H1 (cell line): ENCODE results near the gene MMP28. TPM values are rescaled to one million over a fixed set of nuclear protein-coding genes. Genes with fewer than 3 reads are reported as not detected.
A peak's percentile ranks its signal among the peaks of the same experiment; 100 is the strongest.

Experiments used
- CTCF ChIA-PET: fragments of 300-600 bp; sonication (Branson Sonifier 250); formaldehyde crosslinking; loops from one replicate; lab custom pipeline; 2021; ENCODE audit not compliant: partially characterized antibody; lab: Charles Lee
- POLR2A ChIA-PET: fragments of 300-600 bp; sonication (Branson Sonifier 250); formaldehyde crosslinking; loops from one replicate; lab custom pipeline; 2021; ENCODE audit warnings: inconsistent platforms; ENCODE audit not compliant: partially characterized antibody; lab: Charles Lee
- DNase-seq, 2 experiments: peaks; one replicate each; pipeline versions ENCODE4 v3.0.0 to v3.0.0-alpha.2; 2010 to 2022; ENCODE audit warnings: low spot score in 2 of 2, low read depth in 1 of 2, mixed read lengths in 1 of 2
- FAIRE-seq: peaks from 2 replicates; lab custom pipeline; 2011; peaks lifted over from hg19 to GRCh38; lab: Jason Lieb, UNC
- H2AFZ ChIP-seq: 2 replicates; pipeline ENCODE4 v1.8.1; 2012; ENCODE audit warnings: low read length, inconsistent platforms
- H2AK5ac ChIP-seq: 2 replicates; pipeline ENCODE4 v1.6.1; 2013; ENCODE audit warnings: low read depth, low read length
- H2BK120ac ChIP-seq: replicated peaks from 2 replicates; pipeline ENCODE3; 2013; ENCODE audit warnings: low read depth, low read length, inconsistent platforms
- H2BK12ac ChIP-seq: 2 replicates; pipeline ENCODE4 v1.6.1; 2013; ENCODE audit warnings: low read depth, low read length
- H2BK15ac ChIP-seq: 2 replicates; pipeline ENCODE4 v1.6.1; 2013; ENCODE audit warnings: low read length
- H2BK20ac ChIP-seq: 2 replicates; pipeline ENCODE4 v1.6.1; 2013; ENCODE audit warnings: low read length
- H2BK5ac ChIP-seq: 2 replicates; pipeline ENCODE4 v1.6.1; 2013; ENCODE audit warnings: low read depth, low read length
- H3K14ac ChIP-seq: 2 replicates; pipeline ENCODE4 v1.6.1; 2013; ENCODE audit warnings: inconsistent platforms; ENCODE audit not compliant: insufficient read length
- H3K18ac ChIP-seq: 2 replicates; pipeline ENCODE4 v1.6.1; 2013; ENCODE audit warnings: low read length; ENCODE audit errors: extremely low read depth
- H3K23ac ChIP-seq: 2 replicates; pipeline ENCODE4 v1.6.1; 2013; ENCODE audit warnings: inconsistent platforms; ENCODE audit not compliant: insufficient read length
- H3K23me2 ChIP-seq: 2 replicates; pipeline ENCODE4 v1.6.1; 2013; ENCODE audit warnings: low read depth, low read length
- H3K27ac ChIP-seq: 2 replicates; pipeline ENCODE4 v1.6.1; 2011; ENCODE audit warnings: low read depth, low read length, inconsistent platforms
- H3K27me3 ChIP-seq, 4 experiments: replicated peaks in 1 of 4; 1 replicate in 1 of 4; 2 replicates in 3 of 4; pipeline versions ENCODE4 v1.6.1 to v1.8.1; 2011 to 2013; ENCODE audit warnings: low read length in 3 of 4, mild to moderate bottlenecking in 3 of 4, inconsistent platforms in 2 of 4, mixed read lengths in 2 of 4, moderate library complexity in 1 of 4; ENCODE audit not compliant: control insufficient read depth in 3 of 4, insufficient read depth in 3 of 4; ENCODE audit errors: extremely low read depth in 1 of 4
- H3K36me3 ChIP-seq, 4 experiments: 2 replicates each; pipeline versions ENCODE4 v1.6.1 to v1.8.1; 2011 to 2013; ENCODE audit warnings: mild to moderate bottlenecking in 4 of 4, low read length in 3 of 4, moderate library complexity in 2 of 4, control low read depth in 1 of 4, inconsistent platforms in 1 of 4; ENCODE audit not compliant: insufficient read depth in 4 of 4, control insufficient read depth in 2 of 4
- H3K4ac ChIP-seq: replicated peaks from 2 replicates; pipeline ENCODE3; 2013; ENCODE audit warnings: low read length, low read depth, mixed read lengths, inconsistent platforms; ENCODE audit not compliant: insufficient read length
- H3K4me1 ChIP-seq, 4 experiments: replicated peaks in 1 of 4; 1 replicate in 1 of 4; 2 replicates in 3 of 4; pipeline versions ENCODE4 v1.6.1 to v1.8.1; 2011 to 2013; ENCODE audit warnings: low read length in 3 of 4, inconsistent platforms in 2 of 4, mixed read lengths in 1 of 4; ENCODE audit not compliant: insufficient read depth in 4 of 4, control insufficient read depth in 3 of 4
- H3K4me2 ChIP-seq, 2 experiments: 2 replicates each; pipeline versions ENCODE4 v1.6.1 to v1.8.1; 2011 to 2013; ENCODE audit warnings: low read depth in 2 of 2, low read length in 2 of 2, control low read depth in 1 of 2, inconsistent platforms in 1 of 2, mild to moderate bottlenecking in 1 of 2; ENCODE audit not compliant: insufficient read depth in 1 of 2
- H3K4me3 ChIP-seq, 4 experiments: fragments of 200-600, 300-600 bp in 1 of 4; sonication (generic), shearing (Covaris generic), sonication (Bioruptor Twin) in 1 of 4; 2 replicates each; pipeline versions ENCODE4 v1.5.1 to v1.8.1; 2011 to 2016; ENCODE audit warnings: low read length in 4 of 4, low read depth in 3 of 4, control low read depth in 2 of 4, inconsistent platforms in 2 of 4, mild to moderate bottlenecking in 2 of 4, mixed read lengths in 1 of 4, moderate library complexity in 1 of 4; ENCODE audit not compliant: insufficient read depth in 2 of 4; ENCODE audit errors: extremely low read depth in 1 of 4
- H3K56ac ChIP-seq: replicated peaks from 2 replicates; pipeline ENCODE3; 2013; ENCODE audit warnings: low read depth, mild to moderate bottlenecking, mixed read lengths, low read length, inconsistent platforms; ENCODE audit not compliant: insufficient read length
- H3K79me1 ChIP-seq: 2 replicates; pipeline ENCODE4 v1.6.1; 2013; ENCODE audit warnings: low read depth, low read length, control low read depth
- H3K79me2 ChIP-seq, 2 experiments: 2 replicates each; pipeline versions ENCODE4 v1.6.1 to v1.8.1; 2012 to 2013; ENCODE audit warnings: low read length in 2 of 2, mild to moderate bottlenecking in 2 of 2, inconsistent platforms in 1 of 2; ENCODE audit not compliant: insufficient read depth in 2 of 2, control insufficient read depth in 1 of 2
- H3K9ac ChIP-seq, 4 experiments: replicated peaks in 1 of 4; 1 replicate in 1 of 4; 2 replicates in 3 of 4; pipeline versions ENCODE4 v1.6.1 to v1.8.1; 2011 to 2013; ENCODE audit warnings: low read depth in 3 of 4, low read length in 3 of 4, control low read depth in 2 of 4, mild to moderate bottlenecking in 2 of 4, moderate library complexity in 2 of 4, inconsistent platforms in 1 of 4; ENCODE audit errors: extremely low read depth in 1 of 4
- H3K9me3 ChIP-seq, 2 experiments: 2 replicates each; pipeline versions ENCODE4 v1.6.1 to v1.8.1; 2012 to 2013; ENCODE audit warnings: mild to moderate bottlenecking in 2 of 2, moderate library complexity in 2 of 2, control low read depth in 1 of 2, inconsistent platforms in 1 of 2, low read depth in 1 of 2, low read length in 1 of 2, mixed read lengths in 1 of 2; ENCODE audit not compliant: insufficient read depth in 2 of 2
- H4K20me1 ChIP-seq, 2 experiments: replicated peaks in 1 of 2; 2 replicates each; pipeline versions ENCODE3 to v1.8.1; 2011 to 2013; ENCODE audit warnings: inconsistent platforms in 2 of 2, low read length in 2 of 2, mild to moderate bottlenecking in 1 of 2; ENCODE audit not compliant: insufficient read depth in 2 of 2, control insufficient read depth in 1 of 2
- H4K5ac ChIP-seq: 2 replicates; pipeline ENCODE4 v1.6.1; 2013; ENCODE audit warnings: low read length, low read depth, mixed read lengths, inconsistent platforms; ENCODE audit not compliant: insufficient read length
- H4K8ac ChIP-seq: 2 replicates; pipeline ENCODE4 v1.8.0; 2013; ENCODE audit warnings: mild to moderate bottlenecking, moderate library complexity, low read length, inconsistent platforms; ENCODE audit not compliant: insufficient read depth; ENCODE audit errors: extremely low read depth
- H4K91ac ChIP-seq: replicated peaks from 2 replicates; pipeline ENCODE3; 2013; ENCODE audit warnings: low read length, mixed read lengths, inconsistent platforms; ENCODE audit not compliant: insufficient read length
- BRCA1 ChIP-seq: IDR thresholded peaks from 2 replicates; pipeline ENCODE4 v1.6.1; 2012; ENCODE audit warnings: low read depth, low read length, improper control_type of control experiment
- CBX5 ChIP-seq: fragments of 300-800, 300-1000 bp; sonication (generic); IDR thresholded peaks from 2 replicates; pipeline ENCODE4 v1.7.1; 2016; ENCODE audit warnings: antibody characterized with exemption, low read length, low read depth
- CHD1 ChIP-seq: IDR thresholded peaks from 2 replicates; pipeline ENCODE4 v1.6.1; 2012; ENCODE audit warnings: low read depth, low read length, improper control_type of control experiment
- CTBP2 ChIP-seq: IDR thresholded peaks from 2 replicates; pipeline ENCODE4 v1.7.0; 2011; ENCODE audit warnings: borderline replicate concordance, mild to moderate bottlenecking, moderate library complexity, mixed read lengths, low read length; ENCODE audit not compliant: insufficient read depth, insufficient read length
- GABPA ChIP-seq: IDR thresholded peaks from 2 replicates; pipeline ENCODE4 v1.6.1; 2011; ENCODE audit warnings: mild to moderate bottlenecking, low read length, moderate library complexity, borderline replicate concordance; ENCODE audit not compliant: insufficient read depth
- KDM4A ChIP-seq: IDR thresholded peaks from one replicate; pipeline ENCODE4 v1.7.1; 2012; ENCODE audit warnings: low read depth, mild to moderate bottlenecking, moderate library complexity, low read length, inconsistent platforms; ENCODE audit not compliant: severe bottlenecking
- NANOG ChIP-seq: IDR thresholded peaks from 2 replicates; pipeline ENCODE4 v1.6.1; 2011; ENCODE audit warnings: low read length, low read depth, mild to moderate bottlenecking, inconsistent platforms; ENCODE audit not compliant: insufficient read depth, poor library complexity, severe bottlenecking
- POLR2A ChIP-seq, 2 experiments: IDR thresholded peaks; 1 replicate in 1 of 2; 2 replicates in 1 of 2; pipeline ENCODE4 v1.6.1; 2011; ENCODE audit warnings: low read depth in 2 of 2, low read length in 2 of 2, mild to moderate bottlenecking in 2 of 2; ENCODE audit errors: control extremely low read depth in 1 of 2
- POLR2AphosphoS5 ChIP-seq: IDR thresholded peaks from 2 replicates; pipeline ENCODE4 v1.6.1; 2011; ENCODE audit warnings: low read depth, low read length
- TBP ChIP-seq: IDR thresholded peaks from 2 replicates; pipeline ENCODE4 v1.6.1; 2011; ENCODE audit warnings: low read depth, low read length, improper control_type of control experiment
- WGBS, 2 experiments: shearing (Covaris generic) in 1 of 2; methylation state at CpG; one replicate each; pipeline versions ENCODE4 v1.1.6 to v1.1.7; 2013 to 2015; ENCODE audit warnings: low lambda C conversion rate in 2 of 2, mixed read lengths in 2 of 2, inconsistent platforms in 1 of 2, low coverage in 1 of 2, missing lambda C conversion rate in 1 of 2; ENCODE audit not compliant: insufficient replicate concordance in 2 of 2, insufficient coverage in 1 of 2, insufficient read length in 1 of 2; ENCODE audit errors: extremely low coverage in 1 of 2, missing lambda C conversion rate in 1 of 2; 5-methylcytosine and 5-hydroxymethylcytosine counted together
- polyA plus RNA-seq, 7 experiments: library from polyadenylated mRNA; depleted of rRNA in 3 of 7; stranded (reverse) in 5 of 7; unstranded in 2 of 7; fragments of >200 nt in 5 of 7; fragments of 200-250 nt in 2 of 7; gene quantifications; 1 replicate in 5 of 7; 2 replicates in 1 of 7; 4 replicates in 1 of 7; pipeline versions ENCODE4 v1.2.1 to v1.2.3, GENCODE V29; 2011 to 2013; ENCODE audit warnings: missing spikeins in 2 of 7, mixed read lengths in 2 of 7
- total RNA-seq: library from RNA; stranded (reverse); fragmentation: NEBNext Ultra II Directional; extraction: Animal tissue kit (Norgen Biotek cat#: 25700); gene quantifications from 2 replicates; pipeline ENCODE4 v1.2.1, GENCODE V29; 2021
- TF ChIP-seq, protein P1 (sequence below): IDR thresholded peaks from 2 replicates; pipeline ENCODE4 v1.6.1; 2011; ENCODE audit warnings: low read length, improper control_type of control experiment
- TF ChIP-seq, protein P2 (sequence below): IDR thresholded peaks from 2 replicates; pipeline ENCODE4 v1.6.1; 2011; ENCODE audit warnings: low read depth, mild to moderate bottlenecking, low read length; ENCODE audit not compliant: insufficient read depth

MMP28 gene
- total and polyA plus RNA-seq, 2 of the 8 experiments (the other 6 are each of a cell fraction or from before 2014, with no cell fraction given), result not detected

DNA sequence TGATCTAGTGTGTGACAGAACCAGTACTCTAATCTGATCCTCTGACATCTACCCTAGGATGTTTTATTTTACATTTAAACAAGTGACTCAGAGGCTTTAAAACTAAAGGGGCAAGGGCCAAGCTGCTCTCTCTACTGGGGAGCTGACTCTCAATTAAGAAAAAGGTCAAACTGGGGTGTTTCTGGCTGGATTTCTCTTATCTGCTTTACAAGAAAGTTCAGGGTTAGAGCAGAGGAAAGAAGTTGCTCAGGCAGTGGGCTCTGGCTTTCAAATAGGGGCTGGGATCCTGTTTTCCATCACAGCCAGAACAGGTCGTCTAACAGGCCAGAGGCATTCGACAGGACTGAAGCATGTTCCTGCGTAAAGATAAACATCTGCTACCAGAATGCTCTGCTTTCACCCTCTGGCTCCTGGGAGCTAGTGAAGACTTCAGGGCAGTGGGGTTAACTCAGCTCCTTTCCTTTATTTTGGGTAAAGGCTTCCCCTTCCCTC, 8.5 kb downstream of the MMP28 start:
- Histone ChIP-seq H3K23ac (no peak overlapping the region), H2BK20ac (no peak overlapping the region), H3K27me3 (peaks cover 0 to 4% (median 0%) of the 10 kb centered on the region in 4 experiments; a peak in 3 of 7 replicates), H3K18ac (no peak overlapping the region), H2BK15ac (no peak overlapping the region), H3K9me3 (no peaks in the 10 kb centered on the region), H3K23me2 (no peaks in the 10 kb centered on the region), H4K91ac (no peak overlapping the region), H2BK12ac (no peak overlapping the region), H3K4me1 (peaks cover 0 to 2% (median 0%) of the 10 kb centered on the region in 4 experiments; a peak in 1 of 7 replicates), H4K8ac (no peak overlapping the region; the same call in 1 of the 2 replicates), H3K4ac (no peak overlapping the region), H3K4me2 (no peak overlapping the region), H2AK5ac (no peak overlapping the region), H4K20me1 (no peaks in the 10 kb centered on the region), H3K9ac (no peak overlapping the region), H3K79me1 (no peaks in the 10 kb centered on the region), H3K56ac (no peak overlapping the region), H3K36me3 (no peaks in the 10 kb centered on the region; a peak in 1 of 8 replicates), H3K14ac (no peak overlapping the region), H2BK120ac (no peak overlapping the region), H2BK5ac (no peak overlapping the region), H4K5ac (no peak overlapping the region), H3K27ac (no peak overlapping the region), H3K4me3 (no peak overlapping the region), H3K79me2 (no peaks in the 10 kb centered on the region), H2AFZ (0 out of 2 replicates have a peak overlapping the region, but pooled peaks have one; percentile 67)
- DNase-seq (no peak), FAIRE-seq (no peak)
- ChIA-PET CTCF (interaction anchor here (0.6 to 17.5 kb wide), 3 partner anchors 18 to 117 kb away, joined by 3 to 247 read pairs (median 22); no protein-coding TSS in a partner anchor), POLR2A (interaction anchor here (0.6 to 2.3 kb wide), 2 partner anchors 9 to 22 kb away, joined by 3 to 9 read pairs; partner anchors contain the start of gene TAF15)
- WGBS, 2 experiments, result 77% methylated on average over 3 of the region's 3 CpGs; no CpG with 5 or more reads in 1 of the 2 experiments
- TF ChIP-seq CTBP2 (no peak), POLR2A (IDR thresholded peaks at IDR 0.05; ENCODE audit: control extremely low read depth in 1 of 2, low read depth in 2 of 2, low read length in 2 of 2) (no peak), GABPA (no peak), KDM4A (no peak), BRCA1 (no peak), POLR2AphosphoS5 (no peak), CHD1 (no peak), CBX5 (no peak), NANOG (no peak), TBP (no peak)
- TF ChIP-seq, protein P1, sequence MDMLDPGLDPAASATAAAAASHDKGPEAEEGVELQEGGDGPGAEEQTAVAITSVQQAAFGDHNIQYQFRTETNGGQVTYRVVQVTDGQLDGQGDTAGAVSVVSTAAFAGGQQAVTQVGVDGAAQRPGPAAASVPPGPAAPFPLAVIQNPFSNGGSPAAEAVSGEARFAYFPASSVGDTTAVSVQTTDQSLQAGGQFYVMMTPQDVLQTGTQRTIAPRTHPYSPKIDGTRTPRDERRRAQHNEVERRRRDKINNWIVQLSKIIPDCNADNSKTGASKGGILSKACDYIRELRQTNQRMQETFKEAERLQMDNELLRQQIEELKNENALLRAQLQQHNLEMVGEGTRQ, result no peak
- TF ChIP-seq, protein P2, sequence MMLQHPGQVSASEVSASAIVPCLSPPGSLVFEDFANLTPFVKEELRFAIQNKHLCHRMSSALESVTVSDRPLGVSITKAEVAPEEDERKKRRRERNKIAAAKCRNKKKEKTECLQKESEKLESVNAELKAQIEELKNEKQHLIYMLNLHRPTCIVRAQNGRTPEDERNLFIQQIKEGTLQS, result no peak
